GM11168 (cell line): ENCODE measurements around the gene SCG3.

Experiments used
- in situ Hi-C: fragments of 300-500 bp; cut with MboI; formaldehyde crosslinking; loops from one replicate; pipeline ENCODE4 v1.12.0; 2022; ENCODE audit warnings: low sequenced_read_pairs; ENCODE audit not compliant: unreplicated experiment

SCG3 gene

DNA sequence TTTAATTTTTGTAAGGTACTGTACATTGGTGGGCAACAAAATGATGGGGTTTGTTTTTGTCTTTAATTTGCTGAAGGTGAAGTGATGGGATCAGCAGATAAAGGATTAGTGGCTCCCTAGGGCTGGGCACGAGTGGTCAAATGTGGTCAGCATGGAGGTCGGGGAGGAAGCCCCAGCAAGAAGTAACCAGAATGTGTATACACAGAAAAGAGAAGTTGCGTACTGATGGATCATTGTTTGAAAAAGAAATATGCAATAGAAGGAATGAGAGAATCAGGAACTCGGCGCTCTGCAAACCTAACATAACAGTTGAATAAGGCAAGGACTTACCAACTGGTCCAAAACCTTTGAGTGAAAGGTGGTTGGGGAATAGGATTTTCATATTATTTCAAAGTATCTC, 71.6 kb downstream of the SCG3 start:
- in situ Hi-C loops: no loop called here

DNA sequence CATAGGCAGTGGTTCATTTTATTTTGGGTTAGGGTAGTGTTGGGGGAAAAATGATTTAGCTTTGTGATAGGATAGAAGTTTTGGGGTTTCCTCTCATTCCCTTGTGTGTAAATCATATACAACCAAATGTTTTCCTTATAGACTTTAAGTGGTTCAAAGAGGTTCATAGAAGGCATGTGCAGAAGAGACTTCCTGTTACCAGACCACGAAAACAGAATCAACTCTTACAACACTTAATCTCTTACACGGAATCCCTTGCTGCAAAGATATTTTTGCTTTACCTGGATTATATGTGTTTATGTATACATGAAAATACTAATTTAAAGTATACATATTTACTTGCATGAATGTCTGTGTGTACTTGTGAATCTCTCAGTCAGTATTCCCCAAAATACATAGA, 73.0 kb downstream of the SCG3 start:
- in situ Hi-C loops: no loop called here

DNA sequence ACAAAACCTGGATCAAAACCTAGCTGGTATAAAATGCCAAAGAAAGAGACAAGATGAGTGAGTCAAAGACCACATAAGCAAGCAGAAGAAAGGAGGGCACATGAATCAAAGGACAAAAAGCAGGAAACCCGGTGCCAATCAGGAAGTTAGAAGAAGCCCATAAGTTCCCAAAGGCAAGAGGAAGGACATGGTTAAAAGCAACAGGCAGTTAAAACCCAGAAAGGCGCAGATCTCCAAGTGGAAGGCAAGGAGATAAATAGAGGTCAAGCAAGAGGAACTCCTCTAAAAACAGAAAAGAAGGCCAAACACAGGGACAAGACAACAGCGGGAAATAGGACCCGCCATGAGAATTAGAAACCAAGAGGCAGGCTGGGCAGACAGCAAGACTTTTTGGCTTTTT, 74.5 kb downstream of the SCG3 start:
- in situ Hi-C loops: no loop called here

DNA sequence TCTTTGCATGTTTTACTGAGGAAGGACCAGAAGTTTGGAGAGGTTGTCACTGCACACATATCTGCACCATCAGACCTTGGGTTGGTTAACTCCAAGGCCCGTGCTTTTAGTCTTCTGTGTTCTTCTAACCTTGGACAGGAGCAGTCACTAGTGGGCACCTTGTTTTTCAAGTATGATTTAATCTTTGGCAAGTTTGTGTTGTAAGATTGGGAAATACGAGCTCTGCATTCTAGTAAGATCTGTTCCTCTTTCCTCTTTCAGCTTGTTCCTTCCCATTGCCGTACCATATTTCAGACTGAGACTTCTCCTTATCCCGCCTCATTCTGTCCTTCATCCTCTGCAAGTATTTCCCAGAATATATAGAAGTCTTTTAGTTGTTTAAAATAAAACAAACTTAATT, 75.2 kb downstream of the SCG3 start:
- in situ Hi-C loops: no loop called here

DNA sequence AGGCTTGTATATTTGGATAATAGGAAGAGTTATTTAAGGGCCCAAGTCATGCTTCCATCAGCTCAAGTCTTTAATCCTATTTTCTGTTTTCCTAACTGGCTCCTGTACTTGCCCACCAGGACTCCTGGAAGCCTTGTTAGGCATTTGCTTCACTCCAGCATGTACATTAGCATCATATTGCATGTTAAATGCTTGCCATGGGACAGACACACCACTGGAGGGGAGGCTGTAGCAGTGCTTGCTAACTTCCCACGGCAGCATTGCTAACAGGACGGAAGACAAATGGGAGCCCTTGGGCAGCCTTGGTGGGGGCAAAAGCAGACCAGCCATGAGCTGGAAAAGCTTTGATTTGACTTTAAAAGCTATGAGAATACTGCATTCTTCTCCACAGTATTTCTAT, 76.1 kb downstream of the SCG3 start:
- in situ Hi-C loops: no loop called here

DNA sequence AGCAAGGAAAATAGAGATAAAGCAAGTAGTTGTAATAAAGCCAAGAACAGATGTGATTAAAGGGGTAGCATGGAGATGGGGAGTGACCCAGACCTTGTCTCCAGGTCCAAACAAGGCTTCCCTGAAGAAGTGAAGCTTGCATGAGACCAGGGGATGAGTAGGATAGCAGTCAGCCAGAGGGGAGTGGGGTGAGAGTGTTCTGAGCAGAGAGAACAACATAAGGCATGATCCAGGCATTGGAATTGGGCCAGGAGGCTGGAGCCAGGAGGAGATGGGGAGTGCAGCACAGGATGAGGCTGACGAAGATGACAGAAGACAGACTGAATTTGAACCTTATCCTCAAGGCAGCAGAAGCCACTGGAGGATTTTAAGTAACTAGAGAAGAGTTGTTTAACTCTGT, 77.3 kb downstream of the SCG3 start:
- in situ Hi-C loops: no loop called here

DNA sequence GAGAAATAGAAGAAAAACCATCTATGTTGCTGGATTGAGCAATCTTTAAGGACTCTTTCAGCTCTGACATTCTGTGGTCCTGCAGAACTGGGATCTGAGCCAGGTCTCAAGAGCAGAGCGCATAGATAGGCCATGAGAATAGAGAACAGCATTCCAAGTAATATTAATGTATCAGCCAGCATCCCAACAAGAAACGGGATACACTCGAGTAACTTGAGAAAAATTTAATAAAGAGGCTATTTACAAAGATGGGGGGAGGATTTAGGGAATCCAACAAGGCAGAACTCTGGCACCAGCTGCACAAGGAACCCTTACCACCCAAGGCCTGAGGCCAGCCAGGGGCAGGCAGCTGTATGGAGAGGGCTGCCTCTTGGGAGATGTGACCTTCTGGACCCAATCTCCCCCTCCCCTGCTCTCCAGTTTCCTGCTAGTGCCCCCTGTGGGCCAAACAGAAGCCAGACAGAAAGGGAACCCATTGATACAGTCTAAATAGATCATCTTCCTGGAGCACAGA, 78.3 kb downstream of the SCG3 start:
- in situ Hi-C loops: no loop called here

DNA sequence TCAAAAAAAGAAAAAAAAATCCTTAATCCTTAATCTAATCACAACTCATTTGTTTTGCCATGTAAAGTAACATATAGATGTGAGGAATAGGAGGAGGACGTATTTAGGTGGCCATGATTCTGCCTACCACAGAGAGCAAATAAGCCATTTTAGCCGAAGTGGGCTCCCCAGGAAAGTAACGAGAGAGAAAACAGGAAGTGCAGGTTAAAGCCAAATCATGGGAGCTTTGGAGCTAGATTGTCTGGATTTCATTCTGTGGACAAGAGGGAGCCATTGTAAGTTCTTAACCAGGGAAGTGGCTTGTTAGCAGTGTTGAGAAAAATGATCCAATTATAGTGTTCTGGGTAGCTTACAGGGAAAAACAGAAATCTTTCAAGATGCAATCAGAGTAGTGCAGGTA, 79.5 kb downstream of the SCG3 start:
- in situ Hi-C loops: no loop called here

DNA sequence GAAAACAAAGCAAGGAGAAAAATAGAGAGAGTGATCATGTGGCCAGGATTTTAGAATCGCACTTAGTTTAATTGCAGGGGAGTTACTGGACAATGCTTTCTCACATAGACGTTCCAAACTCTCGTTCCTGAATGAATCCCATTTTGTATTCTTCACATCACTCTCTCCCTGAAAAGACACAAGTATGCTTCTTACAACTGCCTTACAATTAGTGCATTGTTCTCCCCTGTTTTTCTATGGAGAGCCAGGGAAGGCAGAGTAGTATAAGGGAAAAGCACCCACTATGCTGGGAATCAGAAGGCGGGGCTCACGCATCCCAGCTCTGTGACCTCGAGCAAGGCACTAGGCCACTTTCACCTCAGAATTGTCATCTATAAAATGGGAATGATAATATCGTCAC, 84.4 kb downstream of the SCG3 start:
- in situ Hi-C loops: loop anchor here (5.0 kb wide), 1 partner anchor 128 kb away; no protein-coding TSS in a partner anchor

DNA sequence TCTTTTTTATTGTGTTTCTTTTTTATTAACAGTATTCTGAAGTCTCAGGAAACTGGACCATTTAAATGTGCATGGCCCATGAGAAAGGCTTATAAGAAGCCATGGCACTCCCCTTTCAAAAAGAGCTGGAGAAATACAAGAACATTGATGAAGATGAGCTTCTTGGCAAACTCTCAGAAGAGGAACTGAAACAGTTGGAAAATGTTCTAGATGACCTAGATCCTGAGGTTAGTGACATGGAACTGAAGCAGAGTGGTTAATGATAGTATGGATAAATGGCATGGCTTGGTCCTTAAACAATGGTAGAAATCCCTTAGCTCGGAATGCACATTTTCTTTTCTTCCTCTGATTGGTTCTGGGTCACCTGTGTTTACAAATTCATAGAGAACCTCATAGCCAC, 85.0 kb downstream of the SCG3 start:
- in situ Hi-C loops: loop anchor here (5.0 kb wide), 1 partner anchor 129 kb away; no protein-coding TSS in a partner anchor

DNA sequence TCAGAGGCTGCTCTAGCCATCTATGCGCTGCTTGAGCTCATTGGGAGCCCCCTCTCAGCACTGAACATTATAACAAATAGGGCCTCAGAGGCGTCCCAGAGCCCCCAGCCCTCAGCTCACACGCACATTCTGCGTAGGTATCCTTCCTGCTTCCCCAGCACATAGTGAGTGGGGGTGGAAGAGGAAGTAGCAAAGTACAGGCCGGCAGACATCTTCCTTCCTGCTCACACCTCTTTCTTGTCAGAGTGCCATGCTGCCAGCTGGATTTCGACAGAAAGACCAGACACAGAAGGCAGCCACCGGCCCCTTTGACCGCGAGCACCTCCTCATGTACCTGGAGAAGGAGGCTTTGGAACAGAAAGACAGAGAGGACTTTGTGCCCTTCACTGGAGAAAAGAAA, 86.7 kb downstream of the SCG3 start:
- in situ Hi-C loops: loop anchor here (5.0 kb wide), 1 partner anchor 131 kb away; no protein-coding TSS in a partner anchor
